OCI-LY3 (cell line): ENCODE data around the gene SORCS1.

ENCODE experiments used
- H2AFZ ChIP-seq: fragments of 200-600, 300-600 bp; shearing (Covaris generic); 2 replicates; pipeline ENCODE4 v1.6.0; 2014; ENCODE audit warnings: antibody characterized with exemption, low read depth, low read length
- H3K27ac ChIP-seq: fragments of 200-600, 300-600 bp; sonication (generic); 2 replicates; pipeline ENCODE4 v1.5.1; 2014; ENCODE audit warnings: mild to moderate bottlenecking, low read length, moderate library complexity, mixed read lengths
- H3K27me3 ChIP-seq: fragments of 200-600, 300-600 bp; sonication (generic); 2 replicates; pipeline ENCODE4 v1.6.1; 2014; ENCODE audit warnings: low read depth, low read length, mixed read lengths
- H3K36me3 ChIP-seq: fragments of 200-600, 300-600 bp; sonication (generic); replicated peaks from 2 replicates; pipeline ENCODE3; 2014; ENCODE audit warnings: low read depth, low read length, mixed read lengths
- H3K4me1 ChIP-seq: fragments of 300-600, 200-600 bp; sonication (generic); 2 replicates; pipeline ENCODE4 v1.6.1; 2014; ENCODE audit warnings: low read length, mixed read lengths
- H3K4me2 ChIP-seq: fragments of 200-600, 300-600 bp; sonication (generic); 2 replicates; pipeline ENCODE4 v1.6.1; 2014; ENCODE audit warnings: low read length, mixed read lengths
- H3K4me3 ChIP-seq: fragments of 300-600, 200-600 bp; sonication (generic); 2 replicates; pipeline ENCODE4 v1.5.1; 2014; ENCODE audit warnings: antibody characterized with exemption, mild to moderate bottlenecking, low read length, moderate library complexity
- H3K79me2 ChIP-seq: fragments of 300-600, 200-600 bp; shearing (Covaris generic); 2 replicates; pipeline ENCODE4 v1.6.1; 2014; ENCODE audit warnings: mild to moderate bottlenecking, low read length, mixed read lengths
- H3K9ac ChIP-seq: fragments of 300-600, 200-600 bp; shearing (Covaris generic); 2 replicates; pipeline ENCODE4 v1.6.0; 2014; ENCODE audit warnings: mild to moderate bottlenecking, low read length, moderate library complexity
- H3K9me3 ChIP-seq: fragments of 200-600, 300-600 bp; shearing (Covaris generic); 2 replicates; pipeline ENCODE4 v1.6.1; 2014; ENCODE audit warnings: low read length, mixed read lengths; ENCODE audit not compliant: insufficient read depth
- H4K20me1 ChIP-seq: fragments of 200-600, 300-600 bp; sonication (generic); 2 replicates; pipeline ENCODE4 v1.6.1; 2016; ENCODE audit warnings: low read length, mixed read lengths; ENCODE audit not compliant: insufficient read depth
- CTCF ChIP-seq: fragments of 200-600, 300-600 bp; sonication (generic); IDR thresholded peaks from 2 replicates; pipeline ENCODE4 v1.5.1; 2014; ENCODE audit warnings: antibody characterized with exemption, low read length, low read depth
- EZH2phosphoT487 ChIP-seq: fragments of 200-600 bp; shearing (Covaris generic); IDR thresholded peaks from 2 replicates; pipeline ENCODE4 v1.6.1; 2018; ENCODE audit warnings: antibody characterized with exemption, mixed run types, low read depth

SORCS1 gene

GRCh38 chr10:107122703-107123102 is 41.8 kb downstream of the SORCS1 start:
- H4K20me1 ChIP-seq: no peaks in the 10 kb centered on the region
- peaks cover 22% of the 10 kb centered on the region for H3K4me1 ChIP-seq
- peaks cover under 1% of the 10 kb centered on the region; the same call in 1 of the 2 replicates for H3K27me3 ChIP-seq
- H3K4me2 ChIP-seq: no peak overlapping the region
- no peak for TF ChIP-seq CTCF
- TF ChIP-seq EZH2phosphoT487: no peak
- H2AFZ ChIP-seq: no peak overlapping the region
- H3K9ac ChIP-seq: no peak overlapping the region
- H3K9me3 ChIP-seq: no peaks in the 10 kb centered on the region
- H3K36me3 ChIP-seq: no peaks in the 10 kb centered on the region
- H3K27ac ChIP-seq: no peak overlapping the region
- no peak overlapping the region for H3K4me3 ChIP-seq
- H3K79me2 ChIP-seq: no peaks in the 10 kb centered on the region

GRCh38 chr10:107118866-107119265 is 45.6 kb downstream of the SORCS1 start:
- Histone ChIP-seq H3K4me3 (no peak overlapping the region), H2AFZ (no peak overlapping the region), H3K27ac (no peak overlapping the region), H3K9me3 (no peaks in the 10 kb centered on the region), H4K20me1 (no peaks in the 10 kb centered on the region), H3K4me2 (0 out of 2 replicates have a peak overlapping the region, but pooled peaks have one; percentile 11), H3K79me2 (no peaks in the 10 kb centered on the region), H3K27me3 (no peaks in the 10 kb centered on the region), H3K9ac (no peak overlapping the region), H3K4me1 (peaks cover 15% of the 10 kb centered on the region), H3K36me3 (no peaks in the 10 kb centered on the region)
- TF ChIP-seq EZH2phosphoT487 (no peak), CTCF (no peak)

DNA sequence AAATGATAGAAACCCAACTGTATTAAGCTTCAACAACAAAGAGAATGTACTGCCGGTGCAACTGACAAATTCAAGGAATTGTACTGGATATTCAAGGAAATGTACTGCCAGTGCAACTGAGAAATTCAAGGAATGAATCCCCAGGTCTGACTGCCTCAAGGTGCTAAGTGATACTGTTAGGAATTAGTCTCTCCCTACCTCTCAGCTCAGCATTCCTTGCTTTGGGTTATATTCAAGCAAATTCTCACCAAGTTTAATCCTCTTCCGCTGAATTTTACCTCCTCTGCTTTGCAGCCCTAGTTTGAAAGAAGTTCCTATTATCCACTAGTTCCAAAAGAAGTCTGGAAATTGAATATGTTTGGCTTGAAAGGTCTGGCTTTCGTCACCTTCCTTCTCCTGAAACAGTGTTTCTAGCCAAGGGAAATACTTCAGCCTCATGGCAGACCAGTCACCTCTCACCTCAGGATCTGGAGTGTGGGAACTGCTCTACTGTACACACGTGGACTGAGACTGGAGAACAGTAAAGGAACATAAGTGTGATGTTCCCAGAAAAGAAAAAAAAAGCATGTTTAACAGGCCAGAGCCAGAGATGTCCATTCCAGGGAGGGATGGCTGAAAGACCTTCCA is 60.4 kb downstream of the SORCS1 start:
- no peak overlapping the region for H3K4me3 ChIP-seq
- H3K4me1 ChIP-seq: no peaks in the 10 kb centered on the region
- no peaks in the 10 kb centered on the region for H3K79me2 ChIP-seq
- no peaks in the 10 kb centered on the region for H3K27me3 ChIP-seq
- no peak overlapping the region for H3K9ac ChIP-seq
- no peaks in the 10 kb centered on the region for H3K9me3 ChIP-seq
- no peaks in the 10 kb centered on the region for H3K36me3 ChIP-seq
- H3K27ac ChIP-seq: no peak overlapping the region
- H4K20me1 ChIP-seq: no peaks in the 10 kb centered on the region
- no peak for TF ChIP-seq EZH2phosphoT487
- no peak overlapping the region for H2AFZ ChIP-seq
- H3K4me2 ChIP-seq: no peak overlapping the region

DNA sequence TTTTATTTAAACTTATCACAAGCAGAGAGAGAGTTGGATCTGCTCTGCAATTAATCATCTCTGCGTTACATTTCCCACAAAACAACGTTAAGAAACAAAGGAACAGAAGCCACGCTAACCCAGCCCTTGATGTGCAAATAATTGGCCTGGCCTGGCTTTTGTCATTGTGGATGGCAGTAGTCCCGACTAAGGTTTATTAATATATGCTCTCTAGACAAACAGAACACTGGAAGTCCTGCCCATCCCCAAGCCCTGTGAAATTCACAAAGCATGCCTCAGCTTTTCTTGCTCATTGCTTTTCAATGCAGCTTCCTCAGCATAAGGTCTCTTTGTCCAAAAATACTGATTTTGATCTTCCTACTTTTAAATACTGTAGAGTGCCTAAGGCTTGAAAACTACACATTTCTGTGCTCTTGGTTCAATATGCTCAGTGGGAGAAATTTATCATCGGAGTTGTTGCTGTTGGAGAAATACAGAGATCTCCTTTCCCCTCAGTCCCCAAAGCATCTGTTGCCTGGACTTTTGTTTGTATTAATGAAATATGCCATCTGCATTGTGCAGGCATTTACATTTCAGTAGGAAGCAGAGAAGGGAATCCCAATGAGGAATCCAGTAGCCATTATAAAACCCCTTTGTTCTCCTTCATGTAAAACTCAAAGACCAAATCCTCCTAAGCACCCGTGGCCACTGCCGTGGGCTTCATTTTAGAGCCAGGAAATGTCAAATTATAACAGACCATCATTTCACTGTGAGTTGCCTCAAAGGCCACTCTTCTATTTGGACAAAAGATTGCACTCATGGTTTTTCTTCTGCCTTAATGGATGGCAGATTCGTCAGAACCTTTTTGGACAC is 61.1 kb downstream of the SORCS1 start:
- no peak overlapping the region for H3K4me2 ChIP-seq
- H3K79me2 ChIP-seq: no peaks in the 10 kb centered on the region
- no peak overlapping the region for H2AFZ ChIP-seq
- TF ChIP-seq CTCF (no peak), EZH2phosphoT487 (no peak)
- no peaks in the 10 kb centered on the region for H4K20me1 ChIP-seq
- no peak overlapping the region for H3K27ac ChIP-seq
- no peak overlapping the region for H3K4me3 ChIP-seq
- no peaks in the 10 kb centered on the region for H3K9me3 ChIP-seq
- no peaks in the 10 kb centered on the region for H3K27me3 ChIP-seq
- H3K4me1 ChIP-seq: no peaks in the 10 kb centered on the region
- H3K9ac ChIP-seq: no peak overlapping the region
- no peaks in the 10 kb centered on the region for H3K36me3 ChIP-seq
